ENCODE results near the gene ANXA3.

Gene ANXA3

DNA sequence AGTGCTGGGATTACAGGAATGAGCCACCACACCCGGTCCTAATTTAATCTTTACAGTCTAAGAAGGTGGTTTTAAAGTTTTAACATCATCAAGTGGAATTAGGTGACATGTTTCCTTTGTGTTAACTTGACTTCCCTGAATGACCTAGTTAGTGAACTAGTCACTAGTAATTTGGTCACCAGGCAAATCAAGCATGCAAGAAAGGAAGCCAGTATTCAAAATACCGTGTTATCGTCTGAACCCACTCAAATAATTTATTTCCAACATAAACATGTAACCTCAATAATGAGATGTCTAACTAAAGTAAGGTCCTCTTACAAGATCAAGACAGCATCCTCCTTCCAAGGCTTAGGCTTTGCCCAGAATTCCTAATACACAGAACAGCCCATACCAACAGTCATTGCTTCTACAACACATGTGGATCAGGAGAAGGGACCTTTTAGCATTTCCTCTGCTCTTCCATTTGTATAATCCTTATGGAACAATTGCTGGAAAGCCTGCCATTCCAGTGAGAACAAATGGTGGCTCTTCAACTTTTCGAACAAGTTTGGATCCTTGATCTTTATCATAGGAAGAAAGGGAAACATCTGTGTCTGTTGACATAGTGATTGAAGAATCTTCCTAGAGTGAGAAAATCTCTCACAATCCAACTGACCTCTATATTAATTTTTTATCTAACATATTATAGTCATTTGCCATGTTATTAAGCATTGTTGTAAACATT lies 97.2 kb downstream of the ANXA3 start:
- no peak for DNase-seq

DNA sequence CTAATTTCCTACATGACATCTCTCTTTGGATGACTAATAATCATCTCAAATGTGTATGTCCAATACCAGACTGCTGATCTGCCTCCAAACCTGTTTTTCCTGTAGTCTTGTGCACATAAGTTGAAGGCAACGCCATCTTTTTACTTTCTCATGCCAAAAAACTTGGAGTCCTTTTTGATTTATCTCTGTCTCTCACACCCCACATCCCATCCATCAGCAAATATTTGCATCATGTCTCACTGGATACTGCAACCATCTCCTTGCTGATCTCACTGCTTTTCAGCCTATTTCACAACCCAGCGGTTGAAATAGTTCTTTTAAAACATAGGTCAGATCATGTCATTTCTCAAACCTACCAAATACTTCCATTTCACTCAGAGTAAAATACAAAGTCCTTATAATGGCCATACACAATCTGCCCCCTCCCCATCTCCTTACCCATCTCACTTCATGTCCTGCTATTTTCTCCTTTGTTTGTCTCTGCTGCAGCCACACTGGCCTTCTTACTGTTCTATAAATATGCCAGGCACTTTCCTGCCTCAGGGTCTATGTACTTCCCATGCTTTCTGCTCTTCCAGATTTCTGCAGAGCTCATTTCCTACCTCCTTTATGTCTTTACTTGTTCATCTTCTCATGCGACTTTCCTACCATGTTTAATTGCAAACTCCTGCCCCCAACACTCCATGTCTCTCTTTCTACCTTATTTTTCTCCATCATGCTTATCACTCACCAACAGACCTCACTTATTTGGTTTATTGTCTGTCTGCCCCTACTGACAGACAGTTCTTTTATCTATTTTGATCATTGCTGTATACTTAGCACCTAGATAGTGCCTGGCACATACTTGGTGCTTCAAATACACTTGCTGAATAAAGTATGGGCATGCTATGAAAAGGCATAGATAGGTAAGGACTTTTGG lies 98.8 kb downstream of the ANXA3 start:
- DNase-seq, result no peak

DNA sequence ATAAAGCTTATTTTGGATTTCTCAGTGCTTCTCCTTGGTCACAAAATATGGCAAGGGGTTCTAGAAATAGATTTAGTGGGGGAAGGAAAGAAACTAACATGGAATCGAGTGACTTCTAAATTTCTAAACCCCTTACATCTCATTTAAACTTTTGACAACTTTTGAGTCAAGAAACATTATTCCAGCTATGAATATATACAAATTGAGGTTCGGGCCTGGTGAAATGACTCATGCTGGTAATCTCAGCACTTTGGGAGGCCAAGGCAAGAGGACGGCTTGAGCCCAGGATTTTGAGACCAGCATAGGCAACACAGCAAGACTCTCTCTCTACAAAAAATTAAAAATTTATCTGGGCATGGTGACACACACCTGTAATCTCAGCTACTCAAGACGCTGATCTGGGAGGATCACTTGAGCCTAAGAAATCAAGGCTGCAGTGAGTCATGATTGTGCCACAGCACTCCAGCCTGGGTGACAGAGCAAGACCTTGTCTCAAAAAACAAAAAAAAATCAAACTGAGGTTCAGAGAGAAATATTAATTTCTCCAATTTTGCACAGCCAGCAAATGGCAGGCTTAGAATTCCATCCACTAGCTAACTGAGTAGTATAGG lies 99.8 kb downstream of the ANXA3 start:
- DNase-seq, result no peak

DNA sequence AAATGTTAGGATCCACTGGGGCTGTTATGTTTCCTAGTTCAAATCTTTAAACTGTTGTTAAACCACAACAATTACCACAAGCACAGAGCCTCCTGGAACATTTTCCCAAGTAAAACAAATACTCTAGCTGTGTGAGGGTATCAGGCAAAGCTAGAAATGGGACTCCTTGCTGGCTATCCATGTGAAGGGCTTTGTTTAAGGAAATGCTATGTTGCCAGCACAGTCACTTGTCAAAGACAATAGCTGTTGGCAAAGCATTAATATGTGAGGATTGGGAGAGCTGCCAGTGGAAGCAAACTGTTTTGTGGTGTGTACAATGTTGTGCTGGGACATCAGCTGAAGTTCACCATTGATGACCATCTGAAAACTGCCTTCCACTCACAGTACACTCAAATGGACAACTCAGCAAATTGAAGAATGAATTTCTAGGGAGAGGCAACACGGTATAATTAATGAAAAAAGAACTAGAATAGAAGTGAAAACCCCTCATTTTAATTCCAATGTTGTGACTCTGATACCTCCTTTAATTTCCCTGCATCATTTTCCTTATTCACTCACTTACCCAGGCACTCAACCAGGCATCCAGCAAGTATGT lies 100.8 kb downstream of the ANXA3 start:
- no peak for DNase-seq

DNA sequence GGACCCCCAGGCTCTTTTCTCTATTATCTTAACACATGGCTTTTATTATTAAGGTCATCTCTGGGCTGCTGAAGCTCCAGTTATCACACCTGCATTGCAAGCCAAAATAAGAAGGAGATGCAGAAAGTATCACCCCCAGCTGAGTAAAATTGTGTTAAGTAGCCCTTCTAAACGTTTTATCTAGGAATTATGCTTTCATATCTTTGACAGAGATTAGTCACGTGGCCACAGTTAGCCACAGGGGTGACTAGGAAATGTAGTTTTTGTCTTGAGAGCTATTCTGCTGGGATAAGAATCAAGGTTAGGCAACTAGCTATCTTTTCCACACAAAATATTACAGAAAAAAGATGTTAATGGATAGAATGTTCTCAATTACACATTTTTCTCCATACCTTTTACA lies 102.1 kb downstream of the ANXA3 start:
- no peak for DNase-seq

DNA sequence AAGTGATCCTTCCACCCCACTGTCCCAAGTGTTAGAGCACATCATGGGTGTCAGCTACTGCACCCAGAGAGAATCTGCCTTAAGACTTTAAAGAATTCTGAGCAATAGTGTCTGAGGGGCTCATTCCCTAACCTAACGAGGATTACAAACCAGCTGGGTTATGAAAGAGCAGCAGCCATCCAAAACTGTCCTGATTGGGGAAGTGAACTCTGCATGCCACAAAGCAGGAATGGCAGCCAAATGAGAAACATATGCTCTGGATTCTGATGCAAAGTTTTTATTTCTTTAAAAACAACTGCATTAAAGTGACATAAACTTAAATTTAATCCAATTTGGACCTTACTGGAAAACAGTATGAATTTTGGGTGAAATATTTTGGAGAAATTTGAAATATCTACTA lies 103.2 kb downstream of the ANXA3 start:
- no peak for DNase-seq

DNA sequence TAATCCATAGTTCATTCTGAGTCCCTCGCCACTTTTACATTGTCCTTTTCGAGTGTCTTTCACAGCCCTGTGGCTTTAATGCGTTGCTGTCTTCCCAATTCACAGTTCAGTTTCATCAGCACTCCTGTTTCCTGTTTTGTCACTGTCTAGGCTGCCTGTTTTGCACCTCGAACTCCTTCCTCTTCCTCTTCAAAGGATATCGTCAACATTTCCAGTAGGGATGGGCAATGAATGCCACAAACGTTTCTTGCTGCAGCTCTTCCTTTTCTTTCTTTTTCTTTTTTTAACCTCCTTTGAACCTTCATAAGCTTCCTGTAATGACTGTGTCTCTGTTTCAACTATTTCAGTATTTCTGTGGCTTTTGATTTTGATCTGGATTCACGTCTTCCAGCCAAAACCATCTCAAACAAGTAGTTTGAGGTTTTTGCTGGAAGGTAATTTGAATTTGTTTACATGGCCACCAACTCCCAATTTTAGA lies 105.4 kb downstream of the ANXA3 start:
- DNase-seq, result no peak

DNA sequence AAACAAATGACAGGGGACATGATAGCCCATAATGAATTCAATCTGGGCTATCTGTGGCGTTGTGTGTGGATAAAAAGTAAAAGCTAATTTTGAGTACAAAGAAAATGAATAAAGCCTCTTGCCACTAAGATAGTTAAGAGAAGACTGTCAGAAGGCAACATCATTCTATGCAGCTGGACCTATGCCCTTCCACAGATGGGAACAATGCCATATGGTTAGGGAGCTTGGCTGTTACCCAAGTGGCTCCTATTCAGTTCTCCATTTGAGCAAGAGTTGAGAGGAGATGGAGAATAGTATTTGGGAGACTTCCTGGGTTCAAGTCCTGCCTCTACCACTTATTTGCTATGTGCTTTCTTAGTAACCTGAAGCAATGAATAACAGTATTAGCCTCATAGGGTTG lies 107.7 kb downstream of the ANXA3 start:
- no peak for DNase-seq

DNA sequence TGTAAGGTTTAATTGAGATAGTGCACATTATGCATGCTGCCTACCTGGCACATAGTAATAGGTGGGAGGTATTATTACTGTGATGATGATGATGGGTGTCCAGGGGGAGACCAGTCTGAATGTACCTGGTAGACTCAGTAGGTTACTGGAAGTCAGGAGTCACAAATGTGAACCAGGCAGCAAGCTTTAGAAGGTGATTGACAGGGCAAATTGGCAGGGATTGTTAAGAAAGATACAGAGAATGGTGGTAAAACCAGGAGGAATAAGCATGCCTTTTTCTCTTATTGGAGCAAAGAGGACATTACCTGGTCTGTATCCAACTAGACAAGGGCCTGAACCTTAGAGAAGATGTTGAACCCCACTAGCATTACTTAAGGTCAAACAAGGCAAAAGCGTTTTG lies 108.1 kb downstream of the ANXA3 start:
- no peak for DNase-seq

Measured in stimulated activated CD8-positive, alpha-beta memory T cell treated with anti-CD3 and anti-CD28 coated beads, Interleukin-4, amount 100 ng/mL, for 48 hours (primary cell).